Neural crest cell (in vitro differentiated cells): ENCODE results near the gene UNC5B. TPM values are rescaled to one million over a fixed set of nuclear protein-coding genes. Genes with fewer than 3 reads are reported as not detected.

ENCODE experiments used
- DNase-seq: peaks from one replicate; pipeline ENCODE4 v3.0.0; 2021; ENCODE audit warnings: low read depth, mixed read lengths, low spot score
- H3K27ac Mint-ChIP-seq: one replicate; pipeline ENCODE4 v1.8.0; 2021; ENCODE audit warnings: mild to moderate bottlenecking, mixed read lengths; ENCODE audit not compliant: unreplicated experiment
- H3K27me3 Mint-ChIP-seq: 2 replicates; pipeline ENCODE4 v1.8.0; 2021; ENCODE audit warnings: low read depth, mild to moderate bottlenecking, mixed read lengths
- H3K36me3 Mint-ChIP-seq: 2 replicates; pipeline ENCODE4 v1.8.0; 2021; ENCODE audit warnings: low read depth, mild to moderate bottlenecking, mixed read lengths
- H3K4me1 Mint-ChIP-seq: 2 replicates; pipeline ENCODE4 v1.8.0; 2021; ENCODE audit warnings: mixed read lengths
- H3K4me3 Mint-ChIP-seq: one replicate; pipeline ENCODE4 v1.8.0; 2021; ENCODE audit warnings: mild to moderate bottlenecking, mixed read lengths
- H3K9me3 Mint-ChIP-seq: 2 replicates; pipeline ENCODE4 v1.8.0; 2021; ENCODE audit warnings: mixed read lengths
- total RNA-seq: library from RNA; stranded (reverse); gene quantifications from 2 replicates; pipeline ENCODE4 v1.2.1, GENCODE V29; 2021
- TF ChIP-seq, protein P1 (sequence below): fragments of 200-600 bp; sonication (generic); conservative IDR thresholded peaks from 2 replicates; pipeline ENCODE4 v1.5.0; 2021; ENCODE audit warnings: antibody characterized with exemption, mild to moderate bottlenecking

UNC5B gene
- total RNA-seq, 1 donor from 2014 or later: 1.3 TPM

DNA sequence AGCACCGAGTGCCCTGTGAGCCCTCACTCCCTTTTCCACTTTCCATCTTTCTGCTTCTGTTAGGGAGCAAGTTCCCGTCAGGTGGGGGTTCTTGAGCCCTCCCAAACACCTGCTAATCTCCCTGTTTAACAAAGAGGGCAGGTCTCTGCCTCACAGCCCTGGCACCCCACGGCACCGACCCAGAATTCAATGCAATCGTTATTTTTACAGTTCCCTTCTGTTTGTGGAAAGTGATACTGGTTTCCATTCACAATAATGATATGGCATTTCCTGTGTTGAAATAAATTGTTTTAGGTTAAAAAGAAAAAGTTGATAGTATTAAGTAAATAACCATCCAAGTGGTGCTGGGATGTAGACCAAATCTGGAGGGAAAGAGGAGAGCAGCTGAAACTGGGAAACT is 67.8 kb downstream of the UNC5B start:
- no peak overlapping the region for H3K4me3 Mint-ChIP-seq
- DNase-seq: no peak
- no peaks in the 10 kb centered on the region for H3K27me3 Mint-ChIP-seq
- H3K36me3 Mint-ChIP-seq: no peaks in the 10 kb centered on the region
- no peaks in the 10 kb centered on the region for H3K9me3 Mint-ChIP-seq
- TF ChIP-seq, protein P1, sequence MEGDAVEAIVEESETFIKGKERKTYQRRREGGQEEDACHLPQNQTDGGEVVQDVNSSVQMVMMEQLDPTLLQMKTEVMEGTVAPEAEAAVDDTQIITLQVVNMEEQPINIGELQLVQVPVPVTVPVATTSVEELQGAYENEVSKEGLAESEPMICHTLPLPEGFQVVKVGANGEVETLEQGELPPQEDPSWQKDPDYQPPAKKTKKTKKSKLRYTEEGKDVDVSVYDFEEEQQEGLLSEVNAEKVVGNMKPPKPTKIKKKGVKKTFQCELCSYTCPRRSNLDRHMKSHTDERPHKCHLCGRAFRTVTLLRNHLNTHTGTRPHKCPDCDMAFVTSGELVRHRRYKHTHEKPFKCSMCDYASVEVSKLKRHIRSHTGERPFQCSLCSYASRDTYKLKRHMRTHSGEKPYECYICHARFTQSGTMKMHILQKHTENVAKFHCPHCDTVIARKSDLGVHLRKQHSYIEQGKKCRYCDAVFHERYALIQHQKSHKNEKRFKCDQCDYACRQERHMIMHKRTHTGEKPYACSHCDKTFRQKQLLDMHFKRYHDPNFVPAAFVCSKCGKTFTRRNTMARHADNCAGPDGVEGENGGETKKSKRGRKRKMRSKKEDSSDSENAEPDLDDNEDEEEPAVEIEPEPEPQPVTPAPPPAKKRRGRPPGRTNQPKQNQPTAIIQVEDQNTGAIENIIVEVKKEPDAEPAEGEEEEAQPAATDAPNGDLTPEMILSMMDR: no peak
- peaks cover 3% of the 10 kb centered on the region for H3K4me1 Mint-ChIP-seq
- H3K27ac Mint-ChIP-seq: peak overlapping the region; percentile 57

DNA sequence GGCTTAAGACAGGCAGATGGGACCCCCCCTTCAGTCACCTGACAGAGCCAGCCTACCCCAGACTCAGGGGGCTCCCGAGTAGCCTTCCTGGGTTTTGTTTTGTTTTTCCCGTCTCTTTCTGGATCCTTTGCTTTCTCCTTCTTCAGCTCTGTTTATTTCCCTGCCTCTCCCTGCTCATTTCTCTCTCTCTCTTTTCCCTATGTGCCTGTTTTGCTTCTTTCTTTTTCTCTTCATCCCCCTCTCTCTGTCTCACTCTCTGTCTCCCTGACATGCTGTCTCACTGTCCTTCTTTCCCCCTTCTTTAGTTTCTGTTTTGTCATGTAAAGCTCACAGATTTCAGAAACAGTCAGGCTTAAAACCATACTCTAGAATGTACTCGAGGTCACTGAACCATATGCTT is 68.5 kb downstream of the UNC5B start:
- Mint-ChIP-seq H3K4me3 (no peak overlapping the region), H3K27ac (no peak overlapping the region), H3K27me3 (no peaks in the 10 kb centered on the region), H3K36me3 (no peaks in the 10 kb centered on the region), H3K9me3 (no peaks in the 10 kb centered on the region), H3K4me1 (peaks cover 3% of the 10 kb centered on the region)
- TF ChIP-seq, protein P1: no peak
- no peak for DNase-seq

DNA sequence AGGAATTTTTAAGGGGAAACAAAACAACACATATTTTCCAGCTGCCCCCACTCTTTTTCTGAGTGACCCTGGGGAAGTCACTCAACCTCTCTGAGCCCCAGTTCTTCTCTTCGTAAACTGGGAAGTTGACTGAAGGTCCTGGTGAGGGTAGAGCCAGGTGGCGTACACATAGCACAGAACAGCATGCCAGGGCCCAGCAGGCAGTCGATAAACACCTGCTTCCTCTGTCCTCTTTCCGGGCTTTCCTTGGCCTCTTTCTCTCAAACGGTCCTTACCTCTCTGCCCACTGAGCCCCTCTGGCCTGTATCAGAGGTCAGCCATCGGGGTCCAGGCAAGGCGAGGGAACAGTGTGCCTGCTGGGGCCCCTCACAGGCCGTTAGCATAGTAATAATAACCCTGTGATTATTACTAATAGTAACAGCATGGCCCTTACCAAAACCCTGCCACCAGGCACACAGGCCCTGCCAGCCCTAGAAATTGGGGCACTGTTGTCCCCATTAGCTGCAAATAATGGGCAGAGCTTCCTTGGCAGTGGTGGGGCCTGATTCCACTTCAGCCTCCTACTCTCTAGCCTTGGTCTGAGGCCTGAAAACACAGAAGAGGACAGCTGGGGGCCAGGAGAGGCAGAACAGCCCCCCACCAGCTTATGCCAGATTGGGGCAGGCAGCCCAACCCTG is 69.4 kb downstream of the UNC5B start:
- no peaks in the 10 kb centered on the region for H3K27me3 Mint-ChIP-seq
- H3K9me3 Mint-ChIP-seq: no peaks in the 10 kb centered on the region
- H3K36me3 Mint-ChIP-seq: no peaks in the 10 kb centered on the region
- no peak for DNase-seq
- TF ChIP-seq, protein P1: no peak
- peaks cover 3% of the 10 kb centered on the region for H3K4me1 Mint-ChIP-seq
- H3K4me3 Mint-ChIP-seq: no peak overlapping the region
- H3K27ac Mint-ChIP-seq: no peak overlapping the region

DNA sequence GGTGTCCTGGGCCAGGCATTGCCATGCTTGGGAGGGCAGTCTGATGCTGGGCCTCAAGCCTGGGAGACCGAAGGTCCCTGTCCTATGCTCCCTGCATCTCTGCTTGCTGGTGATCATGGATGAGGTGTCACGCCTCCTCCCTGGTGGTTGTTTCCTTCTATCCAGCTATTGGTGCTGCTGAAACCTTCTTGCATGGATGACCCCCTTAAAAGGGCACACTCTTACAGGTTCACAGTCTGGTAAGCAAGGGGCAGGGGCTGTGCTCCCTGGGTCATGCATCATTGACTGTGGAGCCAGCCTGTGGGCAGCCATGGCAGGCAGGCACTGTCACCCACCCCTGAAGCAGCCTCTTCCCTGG is 69.9 kb downstream of the UNC5B start:
- DNase-seq: no peak
- Mint-ChIP-seq H3K27me3 (no peaks in the 10 kb centered on the region), H3K27ac (peak overlapping the region; percentile 50), H3K4me3 (no peak overlapping the region), H3K4me1 (peaks cover 3% of the 10 kb centered on the region), H3K36me3 (no peaks in the 10 kb centered on the region), H3K9me3 (no peaks in the 10 kb centered on the region)
- TF ChIP-seq, protein P1: no peak

DNA sequence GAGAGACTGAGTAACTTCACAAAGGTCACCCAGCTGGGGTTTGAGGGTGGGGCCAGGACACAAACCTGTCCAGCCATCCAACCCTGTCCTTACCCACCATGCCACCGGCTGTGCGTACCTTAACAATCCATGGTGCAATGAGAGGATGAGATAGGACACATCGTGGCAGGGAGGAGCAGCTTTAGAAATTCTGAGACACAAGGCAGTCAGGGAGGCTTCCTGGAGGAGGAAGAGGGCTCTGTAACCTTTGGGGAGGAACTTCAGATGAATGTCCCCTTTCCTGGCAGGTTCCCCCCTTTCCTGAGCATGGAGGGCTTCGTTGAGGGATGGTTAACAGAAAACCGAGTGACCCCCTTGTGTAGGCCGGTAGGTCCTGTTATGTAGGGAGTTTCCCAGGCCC is 71.0 kb downstream of the UNC5B start:
- Mint-ChIP-seq H3K27ac (no peak overlapping the region), H3K36me3 (no peaks in the 10 kb centered on the region)

More for the DNA sequence above, 71.0 kb downstream of the UNC5B start:
- peaks cover 3% of the 10 kb centered on the region for H3K4me1 Mint-ChIP-seq
- DNase-seq: no peak
- H3K9me3 Mint-ChIP-seq: no peaks in the 10 kb centered on the region
- H3K4me3 Mint-ChIP-seq: no peak overlapping the region
- TF ChIP-seq, protein P1: no peak
- no peaks in the 10 kb centered on the region for H3K27me3 Mint-ChIP-seq
